ENCODE results near the gene DERL3.
"Not testable (repeated sequence)": the region's sequence is repeated elsewhere in the genome, so short reads cannot be mapped to it uniquely, and the experiment has no call there.

Gene DERL3

DNA sequence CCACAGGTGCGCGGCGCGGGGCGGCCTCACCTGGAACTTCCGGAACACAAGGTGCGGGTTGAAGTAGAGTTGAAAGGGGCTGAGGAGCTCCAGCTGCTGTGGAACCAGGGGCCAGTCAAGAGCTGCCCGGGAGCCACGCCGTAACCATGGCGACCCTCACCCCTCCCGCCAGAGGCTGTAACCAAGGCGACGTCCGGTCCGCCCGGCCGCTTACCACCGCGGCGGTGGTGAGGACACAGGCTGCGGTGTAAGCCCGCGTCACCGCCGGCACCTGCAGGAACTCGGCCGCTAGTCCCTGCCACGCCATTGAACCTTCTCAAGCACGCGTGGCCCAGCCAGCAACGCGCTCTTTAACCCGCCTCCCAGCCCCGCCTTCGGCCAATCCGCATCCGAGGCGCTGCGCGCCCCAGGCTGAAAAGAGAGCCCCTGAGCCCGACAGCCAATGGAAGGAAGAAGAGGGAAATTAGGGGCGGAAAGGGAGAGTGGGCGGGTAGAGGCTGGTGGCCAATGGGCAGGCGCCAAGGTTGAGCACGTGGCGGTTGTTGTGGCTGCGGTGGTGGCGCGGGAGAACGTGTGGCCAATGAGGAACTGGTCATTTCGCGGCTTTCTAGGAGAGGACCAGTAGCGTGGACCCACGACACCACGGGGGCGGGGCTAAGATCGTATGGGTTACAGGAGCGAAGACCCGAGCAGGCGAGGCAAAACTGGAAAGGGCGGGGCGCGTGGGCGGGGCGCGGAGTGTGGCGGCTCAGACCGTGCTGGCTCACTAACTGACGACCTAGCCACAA, at the start of gene DERL3:
Gene DERL3, minus strand, starts transcription at position 326 of the 788 bp plus-strand sequence. Its CDS starts 19 bp downstream, at position 307.
- peak; percentile 97 for DNase-seq

DNA sequence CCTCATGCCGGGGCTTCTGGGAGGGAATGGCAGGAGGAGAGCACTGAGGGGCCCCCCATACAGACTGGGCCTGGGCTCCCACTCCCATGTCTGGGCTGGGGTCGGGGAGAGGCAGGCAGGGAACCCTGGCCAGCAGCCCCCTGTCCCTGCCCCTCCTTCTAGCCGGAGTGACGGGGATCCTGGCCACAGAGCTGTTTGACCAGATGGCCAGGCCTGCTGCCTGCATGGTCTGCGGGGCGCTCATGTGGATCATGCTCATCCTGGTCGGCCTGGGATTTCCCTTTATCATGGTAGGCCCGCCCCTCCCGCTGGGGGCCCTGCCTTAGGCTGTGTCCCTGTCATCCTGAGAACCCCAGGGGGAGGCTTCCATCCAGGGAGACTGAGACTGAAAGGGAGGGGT, 45.3 kb upstream of the DERL3 start:
- no peak for DNase-seq

DNA sequence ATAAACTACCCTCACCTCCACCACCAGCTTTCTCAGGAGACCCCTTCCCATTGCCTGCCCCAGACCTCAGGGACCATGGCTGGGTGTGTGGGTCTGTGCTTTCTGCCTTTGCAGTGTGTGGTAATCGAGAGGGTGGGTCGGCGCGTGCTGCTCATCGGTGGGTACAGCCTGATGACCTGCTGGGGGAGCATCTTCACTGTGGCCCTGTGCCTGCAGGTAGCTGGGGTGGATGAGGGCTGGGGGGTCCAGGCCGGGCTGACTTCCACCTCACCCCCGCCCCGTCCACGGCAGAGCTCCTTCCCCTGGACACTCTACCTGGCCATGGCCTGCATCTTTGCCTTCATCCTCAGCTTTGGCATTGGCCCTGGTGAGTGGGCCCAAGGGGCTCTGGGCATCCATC, 44.9 kb upstream of the DERL3 start:
- DNase-seq, result no peak

DNA sequence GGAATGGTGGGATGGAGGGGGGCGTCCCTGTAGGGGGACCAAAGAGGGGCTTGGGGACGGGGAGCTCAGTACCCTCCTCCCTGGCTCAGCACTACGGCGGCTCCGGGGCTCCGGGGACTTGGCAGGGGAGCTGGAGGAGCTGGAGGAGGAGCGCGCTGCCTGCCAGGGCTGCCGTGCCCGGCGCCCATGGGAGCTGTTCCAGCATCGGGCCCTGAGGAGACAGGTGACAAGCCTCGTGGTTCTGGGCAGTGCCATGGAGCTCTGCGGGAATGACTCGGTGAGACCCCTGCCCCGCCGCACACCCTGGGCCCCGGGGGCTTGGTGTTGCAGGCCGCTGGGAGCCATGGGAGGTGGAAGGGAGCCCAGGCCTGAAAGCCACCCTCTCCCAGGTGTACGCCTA, 43.6 kb upstream of the DERL3 start:
- DNase-seq, result no peak

DNA sequence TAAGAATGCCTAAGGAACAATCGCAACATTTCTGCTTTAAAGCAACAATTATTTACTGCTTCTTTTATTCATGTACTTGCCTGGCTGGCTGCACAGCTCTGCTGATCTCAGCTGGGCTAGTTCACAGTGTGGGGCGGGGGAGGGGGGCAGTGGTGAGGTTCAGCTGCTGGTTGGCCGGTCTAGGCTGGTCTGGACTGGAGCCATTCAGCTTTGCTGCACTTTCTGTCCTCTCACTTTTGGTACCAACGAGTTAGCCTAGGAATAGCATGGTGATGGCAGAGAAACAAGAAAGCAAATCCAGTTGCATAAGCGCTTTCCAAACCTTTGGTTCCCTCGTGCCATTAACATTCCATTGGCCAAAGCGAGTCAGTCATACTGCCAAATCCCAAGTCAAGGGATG, 39.4 kb upstream of the DERL3 start:
- DNase-seq, result no peak

DNA sequence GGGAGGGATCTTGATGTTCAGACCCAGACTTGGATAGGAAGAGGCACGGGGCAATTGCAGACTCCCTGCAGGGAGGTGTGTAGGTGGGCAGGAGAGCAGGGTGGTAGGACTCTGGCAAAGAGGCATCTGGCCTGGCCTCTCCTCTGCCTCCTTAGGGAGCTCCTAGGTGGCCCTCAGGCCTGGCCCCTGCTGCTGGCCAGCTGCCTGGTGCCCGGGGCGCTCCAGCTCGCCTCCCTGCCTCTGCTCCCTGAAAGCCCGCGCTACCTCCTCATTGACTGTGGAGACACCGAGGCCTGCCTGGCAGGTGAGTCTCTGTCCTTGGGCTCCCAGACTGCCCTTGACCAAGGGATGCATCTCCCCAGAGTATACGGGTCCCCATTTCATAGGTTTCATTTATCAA, 38.8 kb upstream of the DERL3 start:
- DNase-seq, result no peak

DNA sequence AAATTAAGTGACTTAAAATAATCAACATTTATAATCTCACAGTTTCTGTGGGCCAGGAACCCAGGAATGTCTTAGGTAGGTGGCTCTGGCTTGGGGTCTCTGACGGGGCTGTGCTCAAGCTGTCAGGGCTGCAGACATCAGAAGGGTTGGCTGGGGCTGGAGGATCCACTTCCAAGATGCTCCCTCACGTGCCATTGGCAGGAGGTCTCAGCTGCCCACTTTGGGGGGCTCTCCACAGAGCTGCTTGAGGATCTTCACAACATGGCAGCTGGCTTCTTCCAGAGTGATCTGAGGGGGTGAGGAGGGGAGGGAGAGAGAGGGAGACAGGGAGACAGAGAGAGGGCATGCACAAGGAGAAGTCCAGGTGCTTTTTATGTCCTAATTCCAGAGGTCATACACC, 37.0 kb upstream of the DERL3 start:
- DNase-seq, result no peak

DNA sequence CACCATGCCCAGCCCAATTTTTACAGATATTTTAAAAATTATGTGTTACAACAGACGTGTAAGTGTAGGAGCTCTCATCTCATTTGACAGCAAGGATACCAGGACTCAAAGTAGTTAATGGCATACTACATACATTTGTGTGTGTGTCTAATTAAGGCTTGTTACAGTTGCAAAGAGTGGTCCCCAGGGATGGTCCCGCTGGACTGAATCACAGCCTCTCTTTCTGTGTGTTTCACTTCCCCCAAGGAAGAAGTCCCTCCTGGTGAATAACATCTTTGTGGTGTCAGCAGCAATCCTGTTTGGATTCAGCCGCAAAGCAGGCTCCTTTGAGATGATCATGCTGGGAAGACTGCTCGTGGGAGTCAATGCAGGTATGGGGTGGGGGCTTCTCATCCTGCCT, 36.1 kb upstream of the DERL3 start:
- no peak for DNase-seq

DNA sequence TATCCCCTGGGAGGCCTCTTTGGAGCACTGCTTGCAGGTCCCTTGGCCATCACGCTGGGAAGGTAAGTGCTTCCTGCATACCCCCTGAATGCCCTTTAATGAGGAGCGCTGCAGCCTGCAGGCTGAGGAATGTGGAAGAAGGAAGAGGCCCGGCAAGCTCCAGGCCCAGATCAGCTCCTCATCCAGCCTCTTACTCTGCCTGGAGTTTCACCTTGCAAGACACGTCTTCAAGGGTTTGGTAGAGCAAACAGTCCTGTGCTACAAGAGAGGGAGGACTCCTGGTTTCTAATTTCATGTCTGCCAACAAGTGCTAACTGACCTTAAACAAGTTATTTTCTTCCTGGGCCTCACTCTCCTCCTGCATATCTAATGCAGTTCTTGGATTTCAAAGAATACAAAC, 29.8 kb upstream of the DERL3 start:
- DNase-seq, result no peak

DNA sequence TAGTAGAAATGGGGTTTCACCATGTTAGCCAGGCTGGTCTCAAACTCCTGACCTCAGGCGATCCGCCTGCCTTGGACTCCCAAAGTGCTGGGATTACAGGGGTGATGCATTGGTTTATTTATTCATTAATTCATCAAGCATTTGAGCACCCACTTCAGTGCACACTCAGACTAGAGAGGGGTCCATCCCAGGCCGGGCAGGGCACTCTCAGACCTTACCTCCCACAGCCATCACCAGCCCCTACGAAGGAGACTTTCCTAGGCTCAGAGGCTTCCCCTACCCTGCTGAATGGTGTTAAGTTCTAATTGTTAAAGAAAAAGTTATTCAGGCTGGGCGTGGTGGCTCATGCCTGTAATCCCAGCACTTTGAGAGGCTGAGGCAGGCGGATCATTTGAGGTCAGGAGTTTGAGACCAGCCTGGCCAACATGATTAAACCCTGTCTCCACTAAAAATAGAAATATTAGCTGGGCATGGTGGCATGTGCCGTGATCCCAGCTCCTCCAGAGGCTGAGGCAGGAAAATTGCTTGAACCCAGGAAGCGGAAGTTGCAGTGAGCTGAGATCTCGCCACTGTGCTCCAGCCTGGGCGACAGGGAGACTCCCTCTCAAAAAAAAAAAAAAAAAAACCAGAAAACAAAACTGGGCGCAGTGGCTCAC, 25.8 kb upstream of the DERL3 start:
- not testable (repeated sequence) for DNase-seq

DNA sequence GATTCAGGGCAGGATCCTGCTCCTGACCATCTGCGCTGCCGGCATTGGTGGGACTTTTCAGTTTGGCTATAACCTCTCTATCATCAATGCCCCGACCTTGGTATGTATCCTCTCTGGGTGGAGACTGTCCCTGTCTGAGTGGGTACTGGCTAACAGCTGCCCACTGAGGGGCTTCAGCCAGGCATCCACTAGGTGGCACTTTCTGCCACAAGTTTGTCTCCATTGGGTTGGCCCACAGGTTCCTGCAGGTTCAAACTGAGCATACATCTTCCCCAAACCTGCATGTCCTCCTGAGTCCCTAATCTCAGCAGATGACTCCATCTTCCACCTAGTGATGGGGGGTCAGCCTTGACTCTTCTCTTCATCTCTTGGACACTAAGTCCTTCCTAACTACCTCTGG, 23.3 kb upstream of the DERL3 start:
- DNase-seq, result peak; percentile 20

DNA sequence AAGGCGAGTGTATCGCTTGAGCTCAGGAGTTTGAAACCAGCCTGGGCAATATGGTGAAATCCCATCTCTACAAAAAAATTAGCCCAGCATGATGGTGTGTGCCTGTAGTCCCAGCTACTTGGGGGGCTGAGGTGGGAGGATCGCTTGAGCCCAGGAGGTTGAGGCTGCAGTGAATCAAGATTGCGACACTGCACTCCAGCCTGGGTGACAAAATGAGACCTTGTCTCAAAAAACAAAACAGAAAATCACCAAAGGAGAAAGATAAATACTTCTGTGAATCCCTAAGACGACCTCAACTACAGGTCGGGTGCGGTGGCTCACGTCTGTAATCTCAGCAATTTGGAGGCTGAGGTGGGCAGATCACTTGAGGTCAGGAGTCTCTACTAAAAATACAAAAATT, 21.4 kb upstream of the DERL3 start:
- not testable (repeated sequence) for DNase-seq

DNA sequence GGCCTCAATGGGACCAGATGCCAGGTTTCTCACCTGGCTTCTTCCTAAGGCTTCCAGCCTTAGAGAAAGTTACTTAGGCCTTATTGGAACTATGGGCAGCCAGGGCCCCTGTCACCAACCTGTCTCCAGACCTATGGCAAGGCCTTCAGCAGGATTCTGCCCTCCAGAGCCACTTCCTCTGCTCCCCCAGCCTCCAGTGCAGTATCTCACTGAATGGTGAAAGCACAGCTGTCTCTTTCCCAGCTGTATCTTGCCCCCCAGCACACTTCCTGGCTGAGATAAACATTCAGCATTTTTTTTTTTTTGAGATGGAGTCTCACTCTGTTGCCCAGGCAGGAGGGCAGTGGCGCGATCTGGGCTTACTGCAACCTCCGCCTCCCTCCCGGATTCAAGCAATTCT, 20.4 kb upstream of the DERL3 start:
- no peak for DNase-seq

DNA sequence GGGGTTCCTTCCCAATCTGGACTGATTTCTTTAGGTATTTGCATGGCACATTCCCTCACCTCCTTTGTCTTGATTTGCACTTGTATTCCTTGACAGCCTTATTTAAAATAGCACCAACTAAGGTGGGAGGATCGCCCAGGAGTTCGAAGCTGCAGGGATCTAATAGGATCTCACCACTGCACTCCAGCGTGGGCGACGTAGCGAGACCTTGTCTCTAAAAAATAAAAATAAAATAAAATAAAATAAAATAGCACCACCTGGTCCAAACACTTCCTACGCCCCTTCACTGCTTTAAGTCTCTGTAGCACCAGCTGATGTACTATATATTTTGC, 19.6 kb upstream of the DERL3 start:
- DNase-seq, result no peak

DNA sequence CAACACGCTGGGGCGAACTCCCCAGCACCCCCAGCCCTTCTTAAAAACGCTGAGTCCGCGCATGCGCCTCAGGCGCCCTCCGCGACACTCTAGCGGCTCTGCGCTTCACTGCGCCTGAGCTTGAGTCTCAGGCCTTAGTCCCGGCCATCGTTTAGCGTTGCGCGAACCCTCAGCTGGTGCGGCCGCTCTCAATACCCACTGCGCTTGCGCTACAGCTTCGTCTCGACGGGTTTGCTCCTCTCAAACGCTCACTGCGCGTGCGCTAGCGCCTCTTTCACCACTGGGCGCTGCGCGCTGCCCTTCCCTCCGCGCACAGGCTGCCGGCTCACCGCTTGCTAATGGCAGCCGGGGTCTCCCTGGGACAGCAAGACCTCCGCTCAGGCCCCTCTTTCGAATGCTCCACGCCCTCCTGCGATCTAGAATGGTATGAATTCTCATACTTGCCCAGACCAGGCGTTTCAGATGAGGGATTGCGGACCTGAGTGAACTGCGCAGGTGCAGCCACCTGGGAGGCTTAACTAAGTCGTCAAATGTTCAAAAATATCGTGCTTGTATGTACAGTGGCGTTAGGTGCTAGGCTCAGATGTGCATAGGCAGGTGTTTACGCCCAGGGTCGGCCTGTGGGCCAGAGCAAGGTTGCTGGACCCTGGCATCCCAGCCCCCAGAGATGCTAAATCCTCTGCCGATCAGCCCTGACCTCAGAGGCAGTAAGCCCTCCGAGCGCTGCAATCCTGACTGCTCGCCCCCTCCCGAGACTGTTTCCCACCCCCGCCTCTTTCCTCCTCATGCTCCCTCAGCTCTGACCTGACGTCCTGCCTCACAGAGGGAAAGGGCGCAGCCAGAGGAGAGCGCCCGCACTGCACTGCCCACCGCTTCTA, 19.0 kb upstream of the DERL3 start, which contains the start of gene SLC2A11:
Gene SLC2A11, plus strand, starts transcription at position 270 of the 878 bp plus-strand sequence. Its CDS starts 125 bp downstream, at position 395.
- peak; percentile 97 for DNase-seq

DNA sequence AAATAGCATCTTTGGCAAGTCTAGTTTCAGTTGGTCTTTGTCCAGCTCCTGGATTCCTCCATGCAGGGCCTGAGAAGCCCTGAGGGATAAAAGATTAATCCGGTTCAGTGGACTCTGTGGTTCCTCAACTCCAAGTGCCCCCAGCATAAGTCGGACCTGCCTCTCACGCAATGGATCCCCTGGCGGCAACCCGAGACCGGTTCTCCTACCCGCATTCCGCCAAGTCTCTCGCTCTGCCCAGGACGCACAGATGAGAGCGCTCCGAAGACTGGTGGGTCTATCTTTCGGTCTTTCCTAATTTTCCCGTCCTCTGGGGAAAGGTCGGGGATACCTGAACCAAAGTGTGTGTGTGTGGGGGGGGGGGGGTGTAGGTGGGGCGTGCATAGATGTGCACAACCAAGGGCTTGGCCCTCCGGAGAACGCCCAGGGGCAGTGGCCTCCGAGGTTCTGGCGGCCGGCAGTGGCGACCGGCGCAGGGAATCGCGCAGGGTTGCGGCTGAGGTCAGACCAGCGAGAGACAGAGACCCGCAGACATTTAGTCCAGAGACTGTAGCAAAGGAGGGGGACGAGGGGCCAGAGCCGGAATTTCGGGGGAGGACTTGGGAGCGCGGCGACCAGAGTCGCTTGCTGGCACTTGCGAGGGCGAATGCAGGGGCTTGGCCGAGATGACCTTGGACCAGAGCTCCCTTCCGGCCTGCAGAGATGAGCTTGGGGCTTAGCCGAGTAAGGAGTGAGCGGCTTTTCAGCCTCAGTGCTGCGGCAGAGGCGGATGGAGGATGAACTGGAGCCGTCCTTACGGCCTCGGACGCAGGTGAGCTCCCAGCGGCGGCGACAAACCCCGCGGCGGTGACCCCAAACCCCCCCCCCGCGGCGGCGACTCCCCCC, 18.2 kb upstream of the DERL3 start:
- no peak for DNase-seq

DNA sequence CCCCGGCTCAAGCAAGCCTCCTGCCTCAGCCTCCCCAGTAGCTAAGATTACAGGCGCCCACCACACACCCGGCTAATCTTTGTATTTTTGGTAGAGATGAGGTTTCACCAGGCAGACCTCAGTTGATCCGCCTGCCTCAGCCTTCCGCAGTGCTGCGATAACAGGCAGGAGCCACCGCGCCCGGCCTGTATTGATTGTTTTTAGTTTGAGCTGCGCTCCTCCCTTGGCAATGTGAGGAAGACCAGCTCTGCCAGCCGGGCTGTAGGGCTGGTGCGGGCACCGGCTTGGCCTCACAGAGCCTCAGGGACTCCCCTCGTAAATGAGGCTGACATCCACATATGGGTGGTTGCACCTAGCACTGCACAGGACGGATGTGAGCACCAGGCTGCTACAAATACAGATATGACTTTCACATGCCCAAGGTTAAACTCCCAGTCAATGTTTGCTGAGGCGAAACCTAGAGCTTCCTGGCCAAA, 11.4 kb upstream of the DERL3 start:
- DNase-seq, result no peak

DNA sequence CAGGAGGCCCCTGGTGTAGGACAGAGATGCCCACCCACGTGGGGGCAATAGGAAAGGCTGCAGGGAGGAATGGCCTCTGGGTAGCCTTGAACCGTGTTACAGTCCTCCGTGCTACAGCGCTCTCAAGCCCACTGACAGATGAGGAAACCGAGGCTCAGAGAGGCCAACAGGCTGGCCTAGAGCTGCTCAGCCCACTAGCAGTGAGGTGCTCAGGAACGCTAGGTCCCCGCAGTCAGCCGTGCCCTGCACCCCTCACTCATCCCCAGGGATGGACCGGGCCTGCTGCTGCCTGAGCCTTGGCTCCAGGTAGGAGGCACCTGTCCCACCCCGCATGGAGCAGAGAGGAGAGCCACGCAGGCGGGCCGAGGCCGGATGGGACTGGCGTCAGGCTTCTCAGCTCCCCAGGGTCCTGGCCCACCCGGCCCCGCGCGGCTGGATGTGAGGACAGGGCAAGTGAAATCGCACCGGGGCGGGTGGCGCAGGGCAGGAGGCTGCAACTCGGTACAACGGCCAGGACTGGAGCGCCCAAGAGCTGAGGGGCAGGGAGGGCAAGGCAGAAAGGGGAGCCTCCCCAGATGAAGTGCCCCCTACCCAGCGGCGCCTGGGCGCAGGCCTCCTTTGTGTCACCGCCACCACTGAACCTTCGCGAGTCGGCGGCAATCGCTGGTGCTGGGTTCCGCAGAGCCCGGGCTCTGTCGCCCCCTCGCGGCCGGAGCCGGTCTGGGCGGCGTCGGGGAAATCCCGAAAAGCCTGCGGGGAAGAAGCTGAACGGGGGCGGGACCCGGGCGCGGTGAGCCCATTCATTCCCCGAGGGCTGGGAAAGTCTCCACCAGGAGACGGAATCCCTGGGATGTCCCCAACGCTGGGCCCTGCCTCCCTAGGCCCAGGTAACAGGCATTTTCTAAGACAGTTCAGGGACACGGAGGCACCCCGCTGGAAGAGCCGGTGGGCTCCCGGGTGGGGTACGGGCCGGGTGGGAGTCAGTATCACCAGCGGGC, 10.5 kb upstream of the DERL3 start:
- DNase-seq, result peak; percentile 58

DNA sequence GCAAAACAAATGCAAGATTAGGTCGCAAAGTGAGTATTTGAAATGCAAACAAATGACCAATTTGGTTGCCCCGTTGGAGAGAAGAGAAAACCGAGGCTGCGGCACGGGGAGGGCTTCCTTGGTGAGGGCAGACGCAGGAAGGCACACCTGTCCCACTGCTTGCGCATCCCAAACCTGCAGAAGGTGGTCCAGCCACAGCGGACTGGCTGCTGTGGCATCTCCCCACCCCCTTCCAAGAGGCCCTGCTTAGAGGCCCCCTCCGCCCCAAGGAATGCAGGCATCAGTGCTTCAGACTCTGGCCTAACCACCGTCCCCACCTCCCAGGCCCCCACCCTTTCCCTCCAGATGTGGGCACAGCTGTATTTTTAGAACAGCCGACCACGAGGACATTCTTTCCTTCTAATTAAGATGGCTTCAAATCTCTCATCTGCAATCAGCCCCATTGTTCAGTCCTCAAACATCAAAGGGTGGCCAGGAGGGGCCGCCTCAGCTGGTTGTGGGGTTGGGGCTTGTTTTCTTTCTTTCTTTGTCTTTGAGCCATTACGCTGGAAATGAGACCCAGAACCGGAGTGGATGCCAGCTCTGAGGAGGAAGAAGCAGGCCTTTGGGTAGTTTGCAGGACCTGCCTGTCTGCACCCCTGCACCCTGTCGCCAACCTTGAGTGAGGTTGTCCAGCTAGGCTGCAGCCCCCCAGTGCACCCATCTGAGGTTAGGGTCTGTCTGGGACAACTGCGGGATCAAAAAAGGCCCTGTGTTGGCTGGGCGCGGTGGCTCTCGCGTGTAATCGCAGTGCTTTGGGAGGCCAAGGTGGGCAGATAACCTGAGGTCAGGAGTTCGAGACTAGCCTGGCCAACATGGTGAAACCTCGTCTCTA, 9.4 kb upstream of the DERL3 start:
- no peak for DNase-seq

DNA sequence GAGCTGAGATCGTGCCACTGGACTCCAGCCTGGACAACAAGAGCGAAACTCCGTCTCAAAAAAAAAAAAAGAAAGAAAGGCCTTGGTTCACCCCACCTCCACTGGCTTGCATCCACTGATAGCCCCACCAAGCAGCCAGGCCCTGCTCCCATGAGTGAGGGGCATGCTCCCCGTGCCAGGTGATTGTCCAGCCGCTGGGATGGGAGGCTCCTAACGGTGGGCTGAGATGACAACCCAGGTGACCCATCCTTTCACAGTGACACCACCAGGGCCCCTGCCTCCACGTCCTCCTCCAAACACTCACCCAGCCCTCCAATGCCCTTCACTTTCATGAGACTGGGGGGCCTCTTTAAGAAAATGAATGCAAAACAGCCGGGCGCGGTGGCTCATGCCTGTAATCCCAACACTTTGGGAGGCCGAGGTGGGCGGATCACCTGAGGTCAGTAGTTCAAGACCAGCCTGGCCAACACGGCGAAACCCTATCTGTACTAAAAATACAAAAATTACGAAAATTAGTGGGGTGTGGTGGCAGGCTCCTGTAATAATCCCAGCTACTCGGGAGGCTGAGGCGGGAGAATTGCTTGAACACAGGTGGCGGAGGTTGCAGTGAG, 8.6 kb upstream of the DERL3 start:
- DNase-seq, result no peak
